ENCODE data around the gene METTL16.
"Not testable (repeated sequence)": the region's sequence is repeated elsewhere in the genome, so short reads cannot be mapped to it uniquely, and the experiment has no call there.

The METTL16 gene, protein sequence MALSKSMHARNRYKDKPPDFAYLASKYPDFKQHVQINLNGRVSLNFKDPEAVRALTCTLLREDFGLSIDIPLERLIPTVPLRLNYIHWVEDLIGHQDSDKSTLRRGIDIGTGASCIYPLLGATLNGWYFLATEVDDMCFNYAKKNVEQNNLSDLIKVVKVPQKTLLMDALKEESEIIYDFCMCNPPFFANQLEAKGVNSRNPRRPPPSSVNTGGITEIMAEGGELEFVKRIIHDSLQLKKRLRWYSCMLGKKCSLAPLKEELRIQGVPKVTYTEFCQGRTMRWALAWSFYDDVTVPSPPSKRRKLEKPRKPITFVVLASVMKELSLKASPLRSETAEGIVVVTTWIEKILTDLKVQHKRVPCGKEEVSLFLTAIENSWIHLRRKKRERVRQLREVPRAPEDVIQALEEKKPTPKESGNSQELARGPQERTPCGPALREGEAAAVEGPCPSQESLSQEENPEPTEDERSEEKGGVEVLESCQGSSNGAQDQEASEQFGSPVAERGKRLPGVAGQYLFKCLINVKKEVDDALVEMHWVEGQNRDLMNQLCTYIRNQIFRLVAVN

DNA sequence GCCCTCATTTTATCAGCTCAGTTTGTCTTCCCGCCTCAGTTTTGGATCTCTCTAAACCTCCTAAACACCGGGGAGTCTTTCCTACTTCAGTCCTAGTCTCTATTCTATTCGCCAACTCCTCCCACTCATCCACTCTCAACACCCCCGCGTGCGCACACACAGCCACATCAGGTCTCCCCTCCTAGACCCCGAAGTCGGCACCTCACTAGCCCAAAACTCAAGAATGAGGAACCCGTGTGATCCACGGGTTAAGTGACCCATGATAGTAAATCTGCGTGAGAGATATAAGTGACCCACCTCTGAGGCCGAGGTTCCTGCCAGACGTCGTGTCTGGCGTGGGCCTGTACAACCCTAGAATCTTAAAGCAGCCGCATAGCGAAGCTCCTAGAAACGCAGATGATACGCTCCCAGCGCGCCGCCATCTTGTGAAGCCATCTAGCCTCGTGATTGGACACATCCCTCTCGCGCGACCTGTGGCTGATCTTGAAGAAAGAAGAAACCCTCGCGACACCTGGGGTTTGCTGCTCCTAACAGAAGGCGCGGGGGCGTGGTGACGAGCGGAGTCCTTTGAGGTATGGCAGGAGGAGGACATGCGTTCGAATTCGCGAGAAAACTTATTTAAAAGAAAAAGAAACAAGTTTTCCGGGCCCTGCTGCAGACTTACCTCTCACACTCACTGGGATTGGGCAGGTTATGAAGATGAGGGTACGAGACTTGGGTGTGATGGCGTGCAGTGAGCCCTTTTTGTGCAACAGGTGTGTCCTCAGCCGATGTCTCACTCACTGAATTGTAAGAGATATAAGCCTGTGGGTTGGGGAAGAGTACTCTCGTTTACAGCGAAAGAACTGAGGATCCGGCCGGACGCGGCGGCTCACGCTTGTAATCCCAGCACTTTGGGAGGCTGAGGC lies at the start of gene METTL16:
METTL16 (minus strand) TSS at position 427 of the 908 bp plus-strand sequence. CDS start 9,557 bp downstream, outside the sequence.
- peak; percentile 88 to 92 for DNase-seq

DNA sequence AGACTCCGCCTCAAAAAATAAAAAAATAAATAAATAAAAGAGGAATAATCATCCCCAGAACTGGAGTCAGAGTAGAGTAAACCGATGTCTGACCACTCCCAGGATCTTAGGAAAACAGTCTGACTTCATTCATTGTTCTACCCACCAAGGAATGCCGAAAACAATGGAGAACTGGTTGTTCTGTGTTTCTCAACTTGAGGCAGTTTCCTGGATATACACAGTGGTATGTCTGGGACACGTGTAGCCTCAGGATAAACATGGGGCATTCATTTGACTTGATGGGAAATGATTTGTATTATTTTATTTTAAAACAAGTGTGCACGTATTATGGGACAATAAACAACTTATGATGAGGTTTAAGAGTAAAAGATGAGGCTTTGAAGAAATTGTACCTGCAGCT lies 49.0 kb upstream of the METTL16 start:
- no peak for DNase-seq

DNA sequence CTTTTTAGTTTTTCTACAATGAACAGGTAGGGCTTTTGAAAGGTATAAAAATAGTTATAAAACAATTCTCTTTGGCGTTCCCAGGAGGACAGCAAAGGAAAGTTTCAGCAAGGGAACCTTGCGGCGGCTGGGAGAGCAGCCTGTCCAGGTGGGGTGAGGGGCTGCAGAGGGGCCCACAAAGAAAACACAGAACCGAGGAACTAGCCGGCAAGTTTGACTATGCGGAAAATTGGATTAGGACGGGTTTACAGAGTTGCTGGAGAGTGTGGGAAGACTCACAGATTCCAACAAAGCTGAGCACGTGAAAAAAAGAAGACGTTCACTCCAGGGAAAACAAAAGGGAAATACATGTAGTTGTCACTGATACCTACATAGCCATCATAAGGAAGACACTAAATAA lies 40.2 kb upstream of the METTL16 start:
- no peak for DNase-seq

DNA sequence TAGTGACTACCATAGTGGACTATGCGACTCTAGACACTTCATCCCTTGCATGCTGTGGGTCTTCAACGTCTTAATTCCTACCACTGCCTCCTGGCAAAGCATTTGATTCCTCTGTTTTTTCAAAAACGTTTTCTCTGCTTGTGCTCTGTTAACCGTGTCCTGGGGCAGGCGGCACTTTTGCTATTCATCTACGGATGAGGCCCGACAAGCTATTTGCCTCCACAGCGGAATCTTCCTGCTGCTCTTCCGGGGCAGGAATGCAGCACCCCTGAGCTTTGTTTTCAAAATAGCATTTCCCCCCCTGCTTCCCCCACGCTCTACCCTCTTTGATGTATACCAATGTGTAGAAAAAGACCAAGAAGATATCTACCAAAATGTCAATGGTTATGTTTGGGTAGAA lies 39.8 kb upstream of the METTL16 start:
- no peak for DNase-seq

DNA sequence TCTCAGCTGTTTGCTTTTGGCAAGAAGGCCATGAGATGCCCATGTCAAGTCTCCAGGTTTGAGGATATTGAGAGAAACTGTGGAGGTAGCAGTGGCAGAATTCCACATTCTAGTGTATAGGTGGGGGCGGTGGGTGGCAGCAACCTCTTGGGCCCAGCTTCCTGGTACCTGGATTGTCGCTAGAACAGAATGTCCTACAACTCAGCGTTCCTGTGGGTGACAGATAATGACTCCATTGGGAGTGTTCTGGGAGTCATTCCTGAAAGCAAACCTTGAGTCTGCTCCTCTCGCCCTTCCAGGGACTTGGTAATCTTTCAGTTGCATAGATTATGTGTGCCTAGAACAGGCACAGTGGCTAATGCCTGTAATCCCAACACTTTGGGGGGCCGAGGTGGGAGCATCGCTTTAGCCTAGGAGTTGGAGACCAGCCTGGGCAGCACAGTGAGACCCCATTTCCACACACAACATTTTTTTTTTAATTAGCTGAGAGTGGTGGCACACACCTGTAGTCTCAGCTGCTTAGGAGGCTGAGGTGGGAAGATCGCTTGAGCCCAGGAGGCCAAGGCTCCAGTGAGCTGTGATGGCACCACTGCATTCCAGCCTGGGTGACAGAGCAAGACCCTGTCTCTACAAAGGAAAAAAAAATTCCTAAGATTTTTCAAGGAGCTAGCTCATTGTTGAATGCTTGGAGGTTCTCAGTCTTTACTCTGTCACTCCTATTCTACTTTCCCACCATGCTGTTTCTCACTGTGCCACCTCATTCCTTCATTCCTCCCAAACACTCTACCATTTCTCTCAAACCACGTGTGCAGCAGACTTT lies 37.9 kb upstream of the METTL16 start:
- no peak for DNase-seq

DNA sequence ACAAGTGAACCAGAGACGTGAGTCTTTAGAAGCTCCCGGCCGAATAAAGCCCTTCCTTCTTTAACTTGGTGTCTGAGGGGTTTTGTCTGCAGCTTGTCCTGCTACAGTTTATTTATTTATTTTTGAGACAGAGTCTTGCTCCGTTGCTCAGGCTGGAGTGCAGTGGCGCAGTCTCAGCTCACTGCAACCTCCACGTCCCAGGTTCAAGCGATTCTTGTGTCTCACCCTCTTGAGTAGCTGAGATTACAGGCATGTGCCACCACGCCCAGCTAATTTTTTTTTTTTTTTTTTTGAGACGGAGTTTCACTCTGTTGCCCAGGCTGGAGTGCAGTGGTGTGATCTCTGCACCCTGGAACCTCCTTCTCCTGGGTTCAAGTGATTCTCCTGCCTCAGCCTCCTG lies 36.3 kb upstream of the METTL16 start:
- DNase-seq, result not testable (repeated sequence)

DNA sequence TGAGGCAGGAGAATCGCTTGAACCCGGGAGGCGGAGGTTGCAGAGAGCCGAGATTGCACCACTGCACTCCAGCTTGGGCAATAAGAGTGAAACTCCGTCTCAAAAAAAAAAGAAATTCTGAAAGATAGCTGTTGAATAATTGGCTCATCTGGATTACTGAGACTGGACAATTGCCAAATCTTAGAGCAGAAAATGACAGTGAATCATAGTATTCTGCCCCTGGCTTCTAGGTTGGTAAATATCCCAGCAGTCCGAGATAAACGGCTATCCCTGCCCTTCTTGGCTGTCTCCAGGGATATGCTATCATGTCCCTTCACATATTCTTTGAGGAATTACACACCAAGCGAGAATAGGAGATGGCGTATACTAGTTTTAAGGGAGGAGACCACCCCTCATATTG lies 35.5 kb upstream of the METTL16 start:
- DNase-seq, result no peak

DNA sequence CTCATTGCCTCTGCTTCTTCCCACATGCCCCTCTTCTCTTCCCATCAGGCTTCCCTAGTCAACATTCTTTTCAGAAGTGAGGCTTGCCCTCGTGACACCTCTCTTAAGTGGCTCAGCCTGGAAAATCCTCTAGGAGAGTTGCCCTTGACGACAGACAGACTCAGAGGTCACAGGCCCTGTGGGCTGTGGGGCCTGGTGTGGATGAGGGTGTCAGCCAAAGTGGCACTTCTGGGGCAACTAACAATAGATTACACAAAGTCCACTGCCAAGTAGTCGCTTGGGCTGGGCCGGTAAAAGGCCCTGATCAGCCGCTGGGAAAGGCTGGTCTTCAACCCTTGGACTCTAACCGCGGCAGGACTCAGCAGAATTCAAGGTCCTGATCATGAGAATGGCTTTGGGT lies 33.7 kb upstream of the METTL16 start:
- no peak for DNase-seq

DNA sequence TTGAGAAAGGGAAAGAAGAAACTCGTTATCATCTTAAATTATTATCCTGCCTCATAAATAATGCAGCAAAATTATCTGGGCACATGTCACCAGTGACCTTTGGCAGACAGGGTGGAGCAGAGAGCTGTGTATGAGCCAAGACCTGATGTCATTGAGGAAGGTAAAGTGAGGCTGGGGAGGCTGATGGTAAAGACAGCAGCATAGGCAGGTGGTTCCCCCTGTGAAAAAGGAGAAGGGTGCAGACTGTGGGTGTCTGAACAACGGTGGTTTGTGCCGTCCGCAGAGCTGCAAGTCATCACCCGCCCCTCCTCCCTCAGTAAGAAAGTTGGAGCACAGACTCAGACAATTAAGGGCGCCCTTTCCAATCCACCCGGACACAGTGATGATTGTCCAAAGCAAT lies 30.8 kb upstream of the METTL16 start:
- no peak for DNase-seq

DNA sequence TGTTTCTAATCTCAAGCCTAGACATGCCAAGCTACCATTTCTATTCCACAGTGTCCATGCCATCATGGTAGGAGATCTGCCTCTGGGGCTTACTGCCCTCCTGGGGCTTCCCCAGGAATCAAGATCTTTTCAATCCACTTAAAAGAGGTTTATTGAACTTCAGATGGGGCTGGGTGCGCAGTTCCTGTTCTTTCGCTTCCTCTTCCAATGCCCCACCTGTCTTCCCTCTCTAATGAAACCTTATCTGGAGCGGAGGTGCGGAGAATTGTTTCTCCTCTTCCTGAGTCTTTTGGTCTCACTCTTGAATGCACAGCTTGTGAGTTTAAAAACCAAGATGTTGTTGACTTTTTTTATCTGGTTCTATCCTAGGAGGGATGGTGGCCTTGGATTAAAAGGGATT lies 30.4 kb upstream of the METTL16 start:
- DNase-seq, result no peak

DNA sequence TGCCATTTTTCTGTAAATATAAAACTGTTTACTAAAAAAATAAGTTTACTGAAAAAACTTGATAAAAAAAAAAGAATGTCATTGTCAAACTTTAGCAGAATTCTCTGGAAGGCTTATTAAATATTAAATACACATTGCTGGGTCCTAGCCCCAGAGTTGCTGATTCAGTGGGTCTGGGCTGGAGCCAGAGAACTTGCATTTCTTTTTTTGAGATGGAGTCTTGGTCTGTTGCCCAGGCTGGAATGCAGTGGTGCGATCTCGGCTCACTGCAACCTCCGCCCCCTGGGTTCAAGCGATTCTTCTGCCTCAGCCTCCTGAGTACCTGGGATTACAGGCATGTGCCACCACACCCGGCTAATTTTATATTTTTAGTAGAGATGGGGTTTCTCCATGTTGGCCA lies 25.9 kb upstream of the METTL16 start:
- not testable (repeated sequence) for DNase-seq

DNA sequence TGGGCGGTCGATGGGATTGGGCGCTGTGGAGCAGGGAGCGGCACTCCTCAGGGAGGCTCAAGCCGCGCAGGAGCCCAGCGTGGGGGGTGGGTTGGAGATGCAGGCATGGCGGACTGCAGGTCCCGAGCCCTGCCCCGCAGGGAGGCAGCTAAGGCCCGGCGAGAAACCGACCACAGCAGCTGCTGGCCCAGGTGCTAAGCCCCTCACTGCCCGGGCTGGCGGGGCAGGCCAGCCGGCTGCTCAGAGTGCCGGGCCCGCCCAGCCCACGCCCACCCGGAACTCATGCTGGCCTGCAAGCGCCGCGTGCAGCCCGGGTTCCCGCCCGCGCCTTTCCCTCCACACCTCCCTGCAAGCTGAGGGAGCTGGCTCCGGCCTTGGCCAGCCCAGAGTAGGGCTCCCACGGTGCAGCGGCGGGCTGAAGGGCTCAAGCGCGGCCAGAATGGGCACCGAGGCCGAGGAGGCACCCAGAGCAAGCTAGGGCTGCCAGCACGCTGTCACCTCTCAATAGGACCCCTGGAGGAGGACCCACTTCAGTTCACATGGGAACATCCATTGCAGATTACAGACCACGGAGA lies 20.5 kb upstream of the METTL16 start:
- DNase-seq, result no peak

DNA sequence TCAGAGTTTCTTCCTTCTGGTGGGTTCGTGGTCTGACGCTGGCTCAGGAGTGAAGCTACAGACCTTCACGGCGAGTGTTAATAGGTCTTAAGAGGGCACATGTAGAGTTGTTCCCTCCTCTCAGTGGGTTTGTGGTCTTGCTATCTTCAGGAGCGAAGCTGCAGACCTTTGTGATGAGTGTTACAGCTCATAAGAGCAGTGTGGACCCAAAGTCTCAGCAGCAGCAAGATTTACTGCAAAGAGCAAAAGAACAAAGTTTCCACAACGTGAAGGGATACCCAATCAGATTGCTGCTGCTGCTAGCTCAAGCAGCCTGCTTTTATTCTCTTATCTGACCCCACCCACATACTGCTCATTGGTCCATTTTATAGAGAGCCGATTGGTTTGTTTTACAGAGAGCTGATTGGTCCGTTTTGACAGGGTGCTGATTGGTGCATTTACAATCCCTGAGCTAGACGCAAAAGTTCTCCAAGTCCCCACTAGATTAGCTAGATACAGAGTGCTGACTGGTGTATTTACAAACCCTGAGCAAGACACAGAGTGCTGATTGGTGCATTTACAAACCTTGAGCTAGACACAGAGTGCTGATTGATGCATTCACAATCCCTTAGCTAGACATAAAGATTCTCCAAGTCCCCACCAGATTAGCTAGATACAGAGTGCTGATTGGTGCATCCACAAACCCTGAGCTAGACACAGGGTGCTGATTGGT lies 19.7 kb upstream of the METTL16 start:
- DNase-seq, result not testable (repeated sequence)

DNA sequence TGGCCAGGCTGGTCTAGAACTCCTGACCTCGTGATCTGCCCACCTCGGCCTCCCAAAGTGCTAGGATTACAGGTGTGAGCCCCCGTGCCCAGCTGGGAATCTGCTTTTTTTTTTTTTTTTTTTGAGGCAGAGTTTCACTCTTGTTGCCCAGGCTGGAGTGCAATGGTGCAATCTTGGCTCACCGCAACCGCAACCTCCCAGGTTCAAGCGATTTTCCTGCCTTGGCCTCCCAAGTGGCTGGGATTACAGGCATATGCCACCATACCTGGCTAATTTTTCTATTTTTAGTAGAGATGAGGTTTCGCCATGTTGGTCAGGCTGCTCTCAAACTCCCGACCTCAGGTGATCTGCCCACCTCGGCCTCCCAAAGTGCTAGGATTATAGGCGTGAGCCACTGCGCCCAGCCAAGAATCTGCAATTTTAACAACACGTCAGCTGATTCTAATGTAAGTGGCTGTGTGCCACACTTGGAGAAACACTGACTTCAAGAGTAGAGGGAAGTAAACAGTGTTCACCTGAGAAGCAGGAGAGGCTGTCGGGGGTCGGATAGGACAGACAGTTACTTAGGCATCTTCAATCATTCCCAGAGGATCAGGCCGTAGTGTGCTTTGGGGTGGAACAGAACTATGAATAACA lies 10.2 kb upstream of the METTL16 start:
- not testable (repeated sequence) for DNase-seq

DNA sequence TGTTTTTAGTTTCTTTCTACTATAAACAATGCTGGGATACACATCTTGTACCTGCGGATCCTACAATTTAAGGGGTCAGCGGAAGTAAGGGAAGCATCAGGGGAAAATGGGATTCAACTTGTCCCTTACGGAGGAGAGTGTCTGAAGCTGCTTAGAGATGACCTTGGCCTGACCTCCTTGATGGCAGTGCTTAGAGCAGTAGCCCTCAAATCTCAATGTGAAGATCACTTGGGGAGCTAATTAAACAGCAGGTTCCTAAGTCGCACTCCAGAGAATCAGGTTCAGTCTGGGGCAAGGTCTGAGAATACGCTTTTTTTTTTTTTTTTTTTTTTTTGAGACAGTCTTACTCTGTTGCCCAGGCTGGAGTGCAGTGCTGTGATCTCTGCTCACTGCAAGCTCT lies 9.6 kb upstream of the METTL16 start:
- no peak for DNase-seq

DNA sequence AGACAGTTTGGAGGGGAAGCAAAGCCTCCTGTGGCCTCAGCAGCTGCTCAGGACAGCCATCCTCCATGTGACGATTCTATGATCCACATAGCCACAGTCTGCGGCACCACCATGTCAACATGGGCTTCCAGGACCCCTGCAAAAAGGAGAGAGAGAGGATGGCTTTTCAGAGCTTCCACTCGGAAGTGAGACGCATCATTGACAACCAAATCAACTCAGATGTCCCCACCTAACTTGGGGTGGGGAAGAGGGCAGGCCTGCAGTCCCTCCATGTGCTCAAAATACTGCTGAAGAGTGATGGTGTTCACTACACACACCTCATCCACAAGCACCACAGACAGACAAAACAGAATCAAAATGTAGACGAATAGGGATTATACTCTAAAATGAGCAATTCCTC lies 5.9 kb upstream of the METTL16 start:
- no peak for DNase-seq

DNA sequence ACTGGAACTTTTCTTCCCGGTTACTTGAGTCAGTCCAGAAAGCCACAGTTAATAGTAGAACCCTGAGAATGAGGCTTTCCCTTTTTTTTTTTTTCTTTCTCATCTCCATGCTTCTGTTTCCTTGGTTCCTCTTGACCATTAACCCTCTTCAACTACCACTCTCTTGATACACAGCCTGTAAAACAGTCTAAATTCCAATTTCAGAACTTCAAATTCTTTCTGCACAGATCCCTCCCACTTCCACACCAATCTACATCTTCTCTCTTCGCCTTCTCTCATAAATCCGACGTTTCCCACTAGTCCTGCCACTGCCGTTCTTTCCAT lies 588 bp downstream of the METTL16 start:
- DNase-seq, result no peak

DNA sequence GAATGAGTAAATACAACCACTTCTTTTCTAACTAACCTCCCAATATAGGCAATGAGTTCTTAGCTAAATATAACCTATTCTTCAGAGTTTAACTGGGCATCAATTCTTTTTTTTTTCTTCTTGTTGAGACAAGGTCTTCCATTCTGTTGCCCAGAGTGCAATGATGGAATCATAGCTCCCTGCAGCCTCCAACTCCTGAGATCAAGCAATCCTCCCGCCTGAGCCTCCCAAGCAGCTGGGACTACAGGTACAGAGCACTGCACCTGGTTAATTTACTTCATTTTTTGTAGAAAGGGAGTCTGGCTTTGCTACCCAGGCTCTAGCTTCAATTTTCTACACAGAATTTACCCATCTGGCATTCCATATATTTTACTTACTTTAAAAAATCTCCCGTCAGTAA lies 1.1 kb downstream of the METTL16 start:
- DNase-seq, result no peak

DNA sequence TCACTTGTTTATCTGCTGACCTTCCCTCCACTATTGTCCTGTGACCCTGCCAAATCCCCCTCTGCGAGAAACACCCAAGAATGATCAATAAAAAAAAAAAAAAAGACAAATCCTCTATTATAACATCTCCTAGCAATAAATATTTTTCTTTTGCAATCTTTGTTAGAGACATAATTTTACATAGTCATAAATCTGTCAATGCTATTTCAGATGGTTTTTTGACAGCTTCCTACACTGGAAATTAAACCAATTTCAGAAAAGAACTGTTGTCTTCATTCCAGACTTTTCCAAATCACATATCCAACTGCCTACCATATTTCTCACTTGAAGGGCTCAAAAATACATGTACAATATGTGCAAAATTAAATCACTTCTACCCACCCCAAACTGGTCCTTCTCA lies 3.7 kb downstream of the METTL16 start:
- no peak for DNase-seq

DNA sequence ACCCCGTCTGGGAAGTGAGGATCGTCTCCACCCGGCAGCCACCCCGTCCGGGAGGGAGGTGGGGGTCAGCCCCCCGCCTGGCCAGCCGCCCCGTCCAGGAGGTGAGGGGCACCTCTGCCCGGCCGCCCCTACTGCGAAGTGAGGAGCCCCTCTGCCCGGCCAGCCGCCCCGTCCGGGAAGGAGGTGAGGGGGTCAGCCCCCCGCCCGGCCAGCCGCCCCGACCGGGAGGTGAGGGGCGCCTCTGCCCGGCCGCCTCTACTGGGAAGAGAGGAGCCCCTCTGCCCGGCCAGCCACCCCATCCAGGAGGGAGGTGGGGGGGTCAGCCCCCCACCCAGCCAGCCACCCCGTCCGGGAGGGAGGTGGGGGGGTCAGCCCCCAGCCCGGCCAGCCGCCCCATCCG lies 4.7 kb downstream of the METTL16 start:
- DNase-seq, result not testable (repeated sequence)

DNA sequence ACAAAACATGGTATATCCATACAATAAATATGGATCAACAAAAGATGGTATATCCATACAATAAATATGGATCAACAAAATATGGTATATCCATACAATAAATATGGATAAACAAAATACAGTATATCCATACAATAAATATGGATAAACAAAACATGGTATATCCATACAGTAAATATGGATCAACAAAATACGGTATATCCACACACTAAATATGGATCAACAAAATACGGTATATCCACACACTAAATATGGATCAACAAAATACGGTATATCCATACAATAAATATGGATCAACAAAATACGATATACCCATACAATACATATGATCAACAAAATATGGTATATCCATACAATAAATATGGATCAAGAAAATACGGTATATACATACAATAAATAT lies 8.1 kb downstream of the METTL16 start:
- no peak for DNase-seq
